ENCODE measurements around the gene ITGAD. TPM values are rescaled to one million over a fixed set of nuclear protein-coding genes. Genes with fewer than 3 reads are reported as not detected.

Gene ITGAD
- total RNA-seq, 1 experiment from 2014 or later = not detected

- Histone ChIP-seq H3K27ac (ENCODE audit: low read depth, low read length, poor library complexity, severe bottlenecking) (no peak overlapping the region), H3K36me3 (ENCODE audit: insufficient read depth, low read length, poor library complexity, severe bottlenecking) (no peaks in the 10 kb centered on the region), H3K27me3 (replicated peaks; ENCODE audit: insufficient read depth, low read depth, low read length, poor library complexity) (no peaks in the 10 kb centered on the region), H3K4me1 (ENCODE audit: insufficient read depth, low read length, poor library complexity, severe bottlenecking) (no peaks in the 10 kb centered on the region), H3K4me3 (ENCODE audit: low read depth, low read length, poor library complexity, severe bottlenecking) (no peak overlapping the region), H3K9me3 (ENCODE audit: low read depth, low read length, poor library complexity, severe bottlenecking) (no peaks in the 10 kb centered on the region)
- no peak for DNase-seq (ENCODE audit: low spot score)
- CTCF ChIA-PET = no interaction called here
- POLR2A ChIA-PET (ENCODE audit: low non-redundant PET) = no interaction called here
- TF ChIP-seq EZH2 (IDR thresholded peaks at IDR 0.05; ENCODE audit: borderline replicate concordance, low read depth, low read length, poor library complexity, severe bottlenecking) (no peak), CTCF (conservative IDR thresholded peaks at IDR 0.05; ENCODE audit: low read depth, low read length) (no peak)
- intact Hi-C loops (cut with micrococcal nuclease; ENCODE audit: unreplicated experiment) = no loop called here
- BruUV-seq (replicated peaks) = no TSS peak
Observed at GRCh38 chr16:31474173-31474714, 81.1 kb downstream of the ITGAD start.

- ChIA-PET POLR2A (ENCODE audit: low non-redundant PET) (no interaction called here), CTCF (no interaction called here)
- no peaks in the 10 kb centered on the region for H3K4me1 ChIP-seq (ENCODE audit: insufficient read depth, low read length, poor library complexity, severe bottlenecking)
- H3K4me3 ChIP-seq (ENCODE audit: low read depth, low read length, poor library complexity, severe bottlenecking) = no peak overlapping the region
- TF ChIP-seq CTCF (conservative IDR thresholded peaks at IDR 0.05; ENCODE audit: low read depth, low read length) (no peak), EZH2 (IDR thresholded peaks at IDR 0.05; ENCODE audit: borderline replicate concordance, low read depth, low read length, poor library complexity, severe bottlenecking) (no peak)
- no peak for DNase-seq (ENCODE audit: low spot score)
- intact Hi-C loops (cut with micrococcal nuclease; ENCODE audit: unreplicated experiment) = no loop called here
- H3K9me3 ChIP-seq (ENCODE audit: low read depth, low read length, poor library complexity, severe bottlenecking) = no peaks in the 10 kb centered on the region
- no peak overlapping the region for H3K27ac ChIP-seq (ENCODE audit: low read depth, low read length, poor library complexity, severe bottlenecking)
- no peaks in the 10 kb centered on the region for H3K27me3 ChIP-seq (replicated peaks; ENCODE audit: insufficient read depth, low read depth, low read length, poor library complexity)
- no TSS peak for BruUV-seq (replicated peaks)
- no peaks in the 10 kb centered on the region for H3K36me3 ChIP-seq (ENCODE audit: insufficient read depth, low read length, poor library complexity, severe bottlenecking)
Observed at GRCh38 chr16:31474773-31475738, 81.9 kb downstream of the ITGAD start.

- DNase-seq (ENCODE audit: low spot score) = no peak
- intact Hi-C loops (cut with micrococcal nuclease; ENCODE audit: unreplicated experiment) = no loop called here
- CTCF ChIA-PET = interaction anchor here (0.6 kb wide), 1 partner anchor 493 kb away, joined by 3 read pairs; no protein-coding TSS in a partner anchor
- no TSS peak for BruUV-seq (replicated peaks)
- Histone ChIP-seq H3K27me3 (replicated peaks; ENCODE audit: insufficient read depth, low read depth, low read length, poor library complexity) (no peaks in the 10 kb centered on the region), H3K36me3 (ENCODE audit: insufficient read depth, low read length, poor library complexity, severe bottlenecking) (no peaks in the 10 kb centered on the region), H3K9me3 (ENCODE audit: low read depth, low read length, poor library complexity, severe bottlenecking) (no peaks in the 10 kb centered on the region), H3K4me1 (ENCODE audit: insufficient read depth, low read length, poor library complexity, severe bottlenecking) (no peaks in the 10 kb centered on the region), H3K4me3 (ENCODE audit: low read depth, low read length, poor library complexity, severe bottlenecking) (no peak overlapping the region), H3K27ac (ENCODE audit: low read depth, low read length, poor library complexity, severe bottlenecking) (no peak overlapping the region)
- POLR2A ChIA-PET (ENCODE audit: low non-redundant PET) = no interaction called here
- TF ChIP-seq EZH2 (IDR thresholded peaks at IDR 0.05; ENCODE audit: borderline replicate concordance, low read depth, low read length, poor library complexity, severe bottlenecking) = no peak
- no peak for TF ChIP-seq CTCF (conservative IDR thresholded peaks at IDR 0.05; ENCODE audit: low read depth, low read length)
Observed at GRCh38 chr16:31475946-31476302, 82.8 kb downstream of the ITGAD start.

Other genes starting within 250 kb of the ITGAD start
- gene PRSS36, start 243.3 kb upstream of the ITGAD start, total RNA-seq (2021) = 0.41 and 0.72 TPM in 2 replicates
- gene FUS, start 213.2 kb upstream of the ITGAD start, total RNA-seq (2021) = 1,134 and 1,264 TPM in 2 replicates
- gene PYCARD, start 190.6 kb upstream of the ITGAD start, total RNA-seq (2021) = 1.8 and 2.0 TPM in 2 replicates
- gene TRIM72, start 179.2 kb upstream of the ITGAD start, total RNA-seq (2021) = 0.04 TPM in 1 of 2 replicates, not detected in the other
- not detected in 2 replicates for gene PYDC1, start 176.2 kb upstream of the ITGAD start, total RNA-seq (2021)
- 0.35 and 0.92 TPM in 2 replicates for gene ITGAM, start 133.4 kb upstream of the ITGAD start, total RNA-seq (2021)
- 0.46 TPM in 1 of 2 replicates, not detected in the other for gene ITGAX, start 38.2 kb upstream of the ITGAD start, total RNA-seq (2021)
- not detected in 2 replicates for gene COX6A2, start 35.0 kb downstream of the ITGAD start, total RNA-seq (2021)
- 0.32 and 0.81 TPM in 2 replicates for gene ZNF843, start 49.5 kb downstream of the ITGAD start, total RNA-seq (2021)
- gene ARMC5, start 66.2 kb downstream of the ITGAD start, total RNA-seq (2021) = 7.4 and 8.8 TPM in 2 replicates
- 3.3 and 3.8 TPM in 2 replicates for gene TGFB1I1, start 78.8 kb downstream of the ITGAD start, total RNA-seq (2021)
- gene SLC5A2, start 89.8 kb downstream of the ITGAD start, total RNA-seq (2021) = not detected in 2 replicates
- 41.9 and 46.3 TPM in 2 replicates for gene RUSF1, start 115.1 kb downstream of the ITGAD start, total RNA-seq (2021)
- not detected in 2 replicates for gene AHSP, start 134.6 kb downstream of the ITGAD start, total RNA-seq (2021)

Measured in A673 (cell line).